ENCODE results near the gene GSAP.
"Not testable (repeated sequence)": the region's sequence is repeated elsewhere in the genome, so short reads cannot be mapped to it uniquely, and the experiment has no call there.

Gene GSAP

DNA sequence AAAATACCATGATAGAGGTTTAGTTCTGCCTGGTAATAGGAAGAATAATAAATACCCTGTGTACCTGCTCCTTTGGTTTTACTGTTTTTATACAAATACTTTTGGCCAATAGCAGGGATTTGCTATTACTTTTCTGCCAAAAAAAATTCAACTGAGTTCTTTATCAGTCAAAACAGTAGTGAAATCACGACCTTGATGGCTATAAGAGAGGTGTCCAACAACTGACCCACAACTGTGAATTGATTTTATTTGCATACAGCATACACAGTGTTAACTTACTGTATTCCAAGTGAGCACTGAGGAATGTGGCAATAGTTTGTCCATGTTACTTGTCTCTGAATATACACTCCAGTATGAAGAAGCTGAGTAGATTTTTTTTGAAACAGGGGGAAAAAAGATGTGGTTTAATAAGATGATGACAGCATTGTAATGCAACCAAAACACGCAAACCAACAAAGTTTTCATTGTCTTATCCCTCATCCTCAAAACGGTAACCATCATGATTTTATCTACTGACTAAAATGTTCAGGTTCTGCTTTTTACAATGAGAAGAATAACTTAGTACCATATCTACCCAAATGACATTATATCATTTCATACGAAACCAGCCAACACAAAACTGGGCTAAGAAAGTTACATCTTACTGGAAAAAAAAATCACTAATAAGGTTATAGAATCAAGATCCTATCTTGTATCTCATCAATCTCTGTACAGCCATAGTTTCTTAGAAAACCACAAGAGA, 63.3 kb downstream of the GSAP start:
- no peak for DNase-seq

GRCh38 chr7:77351539-77352004, 64.6 kb downstream of the GSAP start:
- DNase-seq, result peak; percentile 29

DNA sequence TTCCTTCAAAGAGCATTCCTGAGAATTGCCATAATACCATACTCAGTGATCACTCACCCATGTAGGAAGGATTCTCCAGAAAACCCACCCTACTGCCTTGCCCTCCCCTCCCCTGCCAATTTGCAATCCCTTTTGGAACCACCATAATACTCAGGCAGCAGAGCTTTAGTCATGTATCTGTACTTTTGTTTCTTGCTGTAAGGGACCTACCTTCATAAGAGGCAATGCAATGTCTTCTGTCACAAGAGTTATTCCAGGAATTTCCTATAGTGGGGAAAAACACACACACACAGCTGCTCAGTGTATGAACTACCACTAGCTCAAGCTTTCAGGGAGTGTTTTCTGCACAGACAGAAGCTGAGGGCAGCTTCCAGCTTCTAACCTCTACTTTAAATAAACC, 67.0 kb downstream of the GSAP start:
- DNase-seq, result no peak

DNA sequence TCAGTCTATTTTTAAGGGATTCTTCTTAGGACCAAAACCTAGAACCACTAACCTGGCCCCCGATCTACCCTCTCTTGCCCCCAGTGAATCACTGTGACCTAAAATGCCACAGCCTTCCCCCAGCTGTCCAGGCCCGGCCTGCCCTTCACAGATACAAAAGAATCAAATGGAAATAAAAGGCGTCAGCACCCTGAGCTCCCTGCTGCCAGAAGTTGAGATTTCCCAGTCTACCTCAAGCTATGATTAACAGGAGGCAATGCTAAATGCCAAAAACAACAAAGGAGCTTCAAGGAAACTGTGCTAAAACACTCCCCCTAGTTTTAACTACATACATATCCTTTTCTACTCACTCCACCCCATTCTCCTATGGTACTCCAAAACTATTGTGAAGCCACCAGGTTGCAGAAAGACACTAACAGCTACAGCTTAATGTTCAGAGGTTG, 67.8 kb downstream of the GSAP start:
- DNase-seq, result no peak

- no peak for DNase-seq
These were observed 69.7 kb downstream of the GSAP start for GRCh38 chr7:77346441-77346840.

GRCh38 chr7:77345426-77345825, 70.7 kb downstream of the GSAP start:
- DNase-seq, result not testable (repeated sequence)

- DNase-seq, result no peak
These were observed 76.4 kb downstream of the GSAP start for GRCh38 chr7:77339726-77340125.

DNA sequence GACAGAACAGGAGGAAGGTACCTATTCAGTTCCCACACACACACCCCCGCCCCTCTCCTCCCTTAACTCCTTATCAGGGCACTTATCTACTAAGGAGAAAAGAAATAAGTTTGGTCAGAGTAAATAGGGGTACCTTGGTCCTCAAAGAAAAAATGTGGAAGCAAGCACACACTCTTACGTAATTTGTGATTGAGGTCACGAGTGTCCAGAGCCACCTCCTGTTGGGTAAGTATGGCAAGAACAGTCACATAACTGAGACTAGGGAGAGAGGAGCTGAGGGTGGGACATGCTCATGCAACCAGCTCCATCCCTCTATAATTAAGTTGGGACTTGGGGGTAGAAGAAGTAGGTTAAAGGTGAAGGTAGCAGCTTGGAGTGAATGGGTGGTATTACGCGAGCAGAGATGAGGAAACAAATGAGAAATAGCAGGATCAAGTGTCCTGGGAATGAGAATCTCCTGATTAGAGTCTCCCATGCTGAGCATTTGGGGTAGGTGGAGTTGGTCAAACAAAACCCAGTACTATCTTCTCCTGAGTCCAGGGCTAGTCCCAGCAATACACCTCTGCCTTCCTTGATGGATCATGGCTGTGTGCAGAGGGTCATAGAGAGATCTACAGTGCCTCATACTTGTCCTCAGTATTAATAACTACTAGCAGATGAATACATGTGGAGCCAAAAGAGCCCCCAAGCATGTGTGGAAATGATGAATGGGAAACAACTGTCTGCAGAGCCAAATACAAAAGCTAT, 77.1 kb downstream of the GSAP start:
- DNase-seq, result no peak

- no peak for DNase-seq
These were observed 77.9 kb downstream of the GSAP start for GRCh38 chr7:77338260-77338659.

GRCh38 chr7:77337456-77337990, 78.6 kb downstream of the GSAP start:
- no peak for DNase-seq

- DNase-seq, result no peak
These were observed 80.6 kb downstream of the GSAP start for GRCh38 chr7:77335581-77335980.

- not testable (repeated sequence) for DNase-seq
These were observed 82.1 kb downstream of the GSAP start for GRCh38 chr7:77334039-77334438.

DNA sequence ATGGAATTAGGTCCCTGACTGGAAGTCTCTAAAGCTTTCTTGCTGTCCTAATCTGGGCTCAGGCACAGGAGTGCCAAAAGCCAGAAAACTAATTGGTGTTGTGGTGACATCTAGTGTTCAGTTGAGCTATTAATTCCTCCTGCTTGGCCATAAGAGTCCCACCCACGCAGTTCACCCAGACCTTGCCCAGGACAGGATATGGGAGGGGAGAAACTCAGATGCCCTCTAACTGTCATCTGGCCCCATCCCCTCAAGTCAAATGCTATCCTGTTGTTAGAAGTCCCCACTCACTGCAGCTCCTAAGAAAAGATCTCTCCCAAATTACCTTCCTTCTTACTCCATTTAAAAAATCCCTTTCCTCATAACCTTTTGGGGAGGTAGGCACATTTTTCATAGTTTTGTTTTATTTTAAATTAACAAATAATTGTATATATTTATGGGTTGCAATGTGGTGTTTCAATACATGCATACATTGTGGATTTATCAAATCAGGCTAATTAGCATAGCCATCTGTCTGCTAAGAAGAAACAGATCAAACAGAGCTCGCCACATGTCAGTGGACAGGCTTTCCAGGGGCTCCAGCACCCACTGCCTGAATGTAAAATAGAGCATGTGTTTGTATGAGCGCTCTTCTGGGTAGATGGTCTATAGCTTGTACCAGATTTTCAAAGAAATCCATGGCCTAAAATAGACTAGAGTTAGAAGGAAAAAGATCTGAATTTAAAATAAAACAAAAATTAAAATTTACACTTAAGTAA, 84.0 kb downstream of the GSAP start:
- DNase-seq, result peak; percentile 18

DNA sequence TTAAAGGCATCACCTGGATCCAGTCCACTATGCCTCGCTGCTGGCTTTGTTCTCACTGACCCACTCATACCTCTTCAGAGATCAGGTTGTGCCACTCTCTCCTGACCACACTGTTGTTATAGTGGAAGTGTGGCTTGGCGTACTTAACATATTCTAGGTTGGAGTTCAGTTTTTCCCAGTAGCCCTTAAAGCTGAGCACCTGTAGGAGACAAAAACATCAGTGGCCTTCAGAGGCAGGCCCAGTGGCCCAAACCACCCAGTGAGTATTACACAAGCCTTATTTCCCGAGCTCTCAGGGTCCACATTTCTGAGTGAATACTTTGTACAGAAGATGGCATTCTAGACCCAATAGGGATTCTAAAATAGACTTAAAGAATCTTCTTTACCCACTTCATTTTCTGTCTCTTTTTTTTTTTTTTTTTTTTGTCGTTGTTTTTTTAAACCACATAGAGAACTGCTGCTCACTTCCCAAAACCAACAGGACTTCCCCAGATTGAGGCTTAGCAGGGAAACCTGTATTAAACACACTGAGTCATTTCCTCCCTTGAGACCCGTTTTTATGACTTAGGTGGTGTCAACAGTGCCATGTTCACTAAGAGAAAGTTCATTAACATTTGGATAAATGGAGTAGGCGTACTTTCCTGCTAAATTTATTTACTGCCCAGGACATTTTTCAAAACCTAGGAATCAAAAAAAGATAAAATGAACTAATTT, 85.8 kb downstream of the GSAP start:
- no peak for DNase-seq

- DNase-seq, result no peak
These were observed 86.5 kb downstream of the GSAP start for GRCh38 chr7:77329466-77330168.

GRCh38 chr7:77328669-77329068, 87.5 kb downstream of the GSAP start:
- no peak for DNase-seq

DNA sequence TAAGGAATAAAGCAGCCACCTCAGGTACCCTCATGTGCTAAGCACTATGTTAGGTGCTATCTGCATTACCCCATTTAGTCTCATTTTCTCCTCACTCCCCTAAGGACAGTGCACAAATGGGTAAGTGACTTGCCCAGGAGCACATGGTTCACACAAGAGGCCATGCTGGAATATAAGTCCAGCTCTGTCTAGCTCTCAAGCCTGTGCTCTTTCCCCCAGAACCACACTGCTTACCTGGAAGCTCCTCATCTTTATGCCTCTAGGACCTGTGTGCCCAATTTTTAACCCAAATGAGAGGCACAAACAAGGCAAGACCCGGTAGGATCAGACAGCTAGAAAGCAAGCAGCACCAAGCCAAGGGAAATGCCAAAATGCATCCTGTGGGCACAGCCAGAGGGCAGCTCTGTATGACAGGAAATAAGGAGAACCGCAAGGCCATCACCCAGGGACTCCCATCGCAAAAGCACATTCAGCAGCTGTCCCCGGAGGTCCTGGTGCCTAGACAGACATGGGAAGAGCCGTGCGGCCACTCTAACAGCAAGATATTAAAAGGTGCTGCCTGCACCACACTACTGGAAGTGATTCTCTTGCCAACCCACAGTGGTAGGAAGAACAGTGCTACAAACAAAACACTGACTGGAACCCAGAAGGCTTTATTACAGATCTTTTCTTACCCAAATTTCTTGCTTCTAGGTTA, 88.1 kb downstream of the GSAP start:
- DNase-seq, result no peak

DNA sequence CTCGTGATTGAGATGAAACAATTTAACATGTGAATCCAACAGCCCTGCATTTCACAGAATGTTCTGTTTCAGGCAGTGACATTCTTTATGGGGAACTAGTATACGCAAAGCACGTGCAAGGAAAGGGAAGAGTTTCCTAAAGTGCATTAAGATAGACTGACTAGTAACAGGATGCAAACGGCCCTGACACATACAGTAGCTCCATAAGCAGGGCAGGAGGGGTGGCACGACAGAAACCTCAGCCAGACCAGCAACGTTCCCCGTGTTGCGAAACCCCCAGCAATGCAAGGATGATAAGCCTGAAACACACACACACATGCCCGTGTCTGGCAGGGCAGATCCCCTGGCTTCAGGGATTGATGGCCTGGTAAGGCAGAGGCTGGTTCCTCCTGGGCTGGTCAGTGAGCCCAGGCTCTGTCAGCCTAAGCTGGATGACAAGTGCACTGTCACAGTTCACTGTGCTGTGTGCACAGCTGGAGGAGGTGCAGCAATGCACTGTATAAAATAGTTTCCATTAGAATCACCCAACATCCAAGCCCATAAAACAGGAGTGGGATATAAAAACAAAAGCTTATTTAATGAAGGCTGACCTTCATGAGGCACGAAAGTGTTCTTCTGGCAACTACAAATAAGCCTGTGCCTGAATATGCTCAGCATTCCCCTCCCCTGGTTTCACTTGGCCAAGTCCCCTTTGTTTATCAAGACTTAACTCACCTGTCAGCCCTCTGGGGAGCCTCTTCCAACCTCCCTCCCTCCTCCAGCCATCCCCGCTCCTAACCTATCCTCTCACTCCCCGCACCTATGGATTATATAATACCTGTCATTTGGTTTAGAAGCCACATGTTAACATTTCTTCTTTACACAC, 88.8 kb downstream of the GSAP start:
- no peak for DNase-seq

GRCh38 chr7:77326131-77326530, 90.0 kb downstream of the GSAP start:
- DNase-seq, result no peak

DNA sequence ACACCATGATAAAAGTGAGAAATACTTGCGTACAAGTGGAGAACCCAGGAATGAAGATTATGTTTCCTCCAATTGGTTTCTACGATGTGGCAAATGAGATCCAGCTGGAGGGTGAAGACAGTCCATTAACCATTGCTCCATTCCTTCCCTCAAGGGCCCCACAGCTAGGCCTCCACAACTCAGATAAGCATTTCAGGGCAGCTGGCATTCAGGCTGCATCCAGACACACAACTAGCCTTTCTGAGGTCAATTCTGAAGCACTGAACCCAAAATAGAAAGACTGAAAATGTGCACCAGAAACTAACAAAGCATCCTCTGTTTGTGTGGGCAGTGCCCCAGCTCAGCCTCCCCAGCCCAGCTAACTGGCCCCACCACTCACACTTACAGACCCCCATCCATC, 94.8 kb downstream of the GSAP start:
- no peak for DNase-seq

All from activated T-cell treated with anti-CD3 and anti-CD28 coated beads for 4 hours (primary cell).